Loucy (cell line): ENCODE results near the gene CNOT6.

ENCODE experiments used
- EZH2phosphoT487 ChIP-seq: fragments of 200-600 bp; IDR thresholded peaks from 2 replicates; pipeline ENCODE4 v1.6.1; 2018; ENCODE audit warnings: antibody characterized with exemption, mild to moderate bottlenecking, moderate library complexity, borderline replicate concordance
- TF ChIP-seq, protein P1 (sequence below): fragments of 200-600 bp; sonication (generic); conservative IDR thresholded peaks from 2 replicates; pipeline ENCODE4 v1.5.1; 2014; ENCODE audit warnings: mild to moderate bottlenecking, antibody characterized with exemption, low read length

DNA sequence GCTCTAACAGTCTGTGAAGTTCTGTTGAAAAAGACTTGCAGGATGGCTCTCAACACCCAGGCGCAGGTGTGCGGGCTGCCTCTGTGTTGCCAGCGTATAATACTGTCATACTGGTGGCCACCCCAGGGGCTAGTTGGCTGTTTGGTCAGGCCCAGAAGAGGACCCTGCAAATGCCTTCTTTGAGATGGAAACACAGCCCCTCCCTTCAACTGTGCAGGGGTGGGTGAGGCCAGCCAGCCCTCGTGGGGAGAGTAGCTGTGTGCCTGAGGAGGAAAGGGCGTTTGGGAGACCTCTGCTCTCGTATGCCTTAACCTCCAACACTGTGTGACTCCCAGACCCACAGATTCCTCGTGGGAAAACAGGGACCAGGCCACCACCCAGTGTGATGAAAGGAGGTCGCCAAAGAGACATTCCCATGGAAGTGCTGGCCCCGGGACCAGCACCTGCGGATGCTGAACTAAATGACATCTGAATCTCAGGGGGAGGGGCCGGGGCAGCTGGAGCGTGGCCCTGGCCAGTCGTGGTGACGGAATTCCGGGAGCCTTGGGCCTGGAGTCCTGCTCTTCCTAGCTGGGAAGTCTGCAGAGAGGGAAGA, 108.4 kb downstream of the CNOT6 start:
- TF ChIP-seq, protein P1, sequence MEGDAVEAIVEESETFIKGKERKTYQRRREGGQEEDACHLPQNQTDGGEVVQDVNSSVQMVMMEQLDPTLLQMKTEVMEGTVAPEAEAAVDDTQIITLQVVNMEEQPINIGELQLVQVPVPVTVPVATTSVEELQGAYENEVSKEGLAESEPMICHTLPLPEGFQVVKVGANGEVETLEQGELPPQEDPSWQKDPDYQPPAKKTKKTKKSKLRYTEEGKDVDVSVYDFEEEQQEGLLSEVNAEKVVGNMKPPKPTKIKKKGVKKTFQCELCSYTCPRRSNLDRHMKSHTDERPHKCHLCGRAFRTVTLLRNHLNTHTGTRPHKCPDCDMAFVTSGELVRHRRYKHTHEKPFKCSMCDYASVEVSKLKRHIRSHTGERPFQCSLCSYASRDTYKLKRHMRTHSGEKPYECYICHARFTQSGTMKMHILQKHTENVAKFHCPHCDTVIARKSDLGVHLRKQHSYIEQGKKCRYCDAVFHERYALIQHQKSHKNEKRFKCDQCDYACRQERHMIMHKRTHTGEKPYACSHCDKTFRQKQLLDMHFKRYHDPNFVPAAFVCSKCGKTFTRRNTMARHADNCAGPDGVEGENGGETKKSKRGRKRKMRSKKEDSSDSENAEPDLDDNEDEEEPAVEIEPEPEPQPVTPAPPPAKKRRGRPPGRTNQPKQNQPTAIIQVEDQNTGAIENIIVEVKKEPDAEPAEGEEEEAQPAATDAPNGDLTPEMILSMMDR: no peak
- TF ChIP-seq EZH2phosphoT487: no peak
